Stromal cell of bone marrow (primary cell): Measurements from ENCODE around the gene SRSF8.
"Not testable (repeated sequence)": the region's sequence is repeated elsewhere in the genome, so short reads cannot be mapped to it uniquely, and the experiment has no call there.

Experiments
- DNase-seq: peaks from one replicate; pipeline ENCODE4 v3.0.0-alpha.2; 2012; ENCODE audit warnings: low read depth

Gene SRSF8

GRCh38 chr11:95066716-95067038 lies at the start of gene SRSF8:
Gene SRSF8 (plus strand): TSS chr11:95066919. CDS start chr11:95067227, 308 bp downstream.
- no peak for DNase-seq

- not testable (repeated sequence) for DNase-seq
These were observed 45.3 kb upstream of the SRSF8 start for GRCh38 chr11:95021468-95021867.

GRCh38 chr11:95024958-95025357 lies 41.8 kb upstream of the SRSF8 start, which contains the start of gene KDM4E:
Gene KDM4E (plus strand): TSS chr11:95025258. CDS start chr11:95025558, 300 bp downstream.
- no peak for DNase-seq

GRCh38 chr11:95025594-95025993 lies 41.1 kb upstream of the SRSF8 start:
- not testable (repeated sequence) for DNase-seq

GRCh38 chr11:95028357-95028756 lies 38.4 kb upstream of the SRSF8 start:
- DNase-seq: no peak

GRCh38 chr11:95033051-95033450 lies 33.7 kb upstream of the SRSF8 start:
- DNase-seq: no peak

DNA sequence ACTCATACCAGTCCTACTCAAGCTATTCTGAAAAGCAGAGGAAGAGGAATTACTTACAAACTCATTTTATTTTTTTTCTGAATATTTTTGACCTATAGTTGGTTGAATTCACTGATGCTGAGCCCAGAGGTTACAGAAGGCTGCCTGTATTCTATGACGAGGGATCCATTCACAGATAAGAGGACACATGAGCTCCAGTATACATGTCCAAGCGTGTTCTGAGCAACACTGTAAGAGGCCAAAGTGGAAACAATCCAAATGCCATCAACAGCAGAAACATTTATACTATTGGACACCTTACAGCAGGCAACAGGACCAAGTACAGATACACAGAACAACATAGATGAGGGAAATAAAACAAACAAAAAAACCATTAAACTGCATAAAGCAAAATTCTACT lies 31.4 kb upstream of the SRSF8 start:
- no peak for DNase-seq

DNA sequence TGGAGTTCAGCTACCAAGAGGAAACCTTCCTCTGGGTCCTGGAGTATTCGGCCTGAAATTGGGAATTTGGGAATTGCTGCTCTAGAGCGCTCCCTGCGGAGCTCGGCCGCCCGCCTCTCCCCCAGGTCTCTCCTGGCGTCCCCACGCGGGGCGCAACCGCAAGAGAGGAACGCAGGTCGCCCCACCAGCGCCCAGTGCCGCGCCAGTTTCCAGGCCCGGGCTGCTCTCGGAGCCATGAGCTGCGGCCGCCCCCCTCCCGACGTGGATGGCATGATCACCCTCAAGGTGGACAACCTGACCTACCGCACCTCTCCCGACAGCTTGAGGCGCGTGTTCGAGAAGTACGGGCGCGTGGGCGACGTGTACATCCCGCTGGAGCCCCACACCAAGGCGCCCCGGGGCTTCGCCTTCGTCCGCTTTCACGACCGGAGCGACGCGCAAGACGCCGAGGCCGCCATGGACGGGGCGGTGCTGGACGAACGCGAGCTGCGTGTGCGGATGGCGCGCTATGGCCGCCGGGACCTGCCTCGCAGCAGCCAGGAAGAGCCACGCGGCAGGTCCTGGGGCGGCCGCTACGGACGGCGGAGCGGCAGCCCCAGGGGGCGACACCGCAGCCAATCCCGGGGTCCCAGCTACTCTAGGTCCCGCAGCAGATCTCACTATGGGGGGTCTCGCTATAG lies 29.2 kb upstream of the SRSF8 start:
- not testable (repeated sequence) for DNase-seq

DNA sequence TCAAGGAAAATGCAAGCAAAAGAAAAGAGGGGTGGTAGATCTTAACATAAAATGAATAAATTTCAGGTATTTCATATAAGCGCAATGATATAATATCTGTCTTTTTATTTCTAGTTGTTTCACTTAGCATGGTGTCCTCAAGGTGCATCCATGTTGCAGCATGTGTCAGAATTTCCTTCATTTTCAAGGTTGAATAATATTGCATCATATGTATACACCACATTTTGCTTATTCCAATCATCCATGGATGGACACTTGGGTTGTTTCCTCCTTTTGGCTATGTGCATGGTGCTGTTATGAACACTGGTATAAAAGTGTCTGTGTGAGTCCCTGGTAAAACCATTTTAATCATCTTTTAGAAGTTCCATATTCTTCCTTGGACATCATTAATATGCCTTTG lies 24.5 kb upstream of the SRSF8 start:
- DNase-seq: no peak

DNA sequence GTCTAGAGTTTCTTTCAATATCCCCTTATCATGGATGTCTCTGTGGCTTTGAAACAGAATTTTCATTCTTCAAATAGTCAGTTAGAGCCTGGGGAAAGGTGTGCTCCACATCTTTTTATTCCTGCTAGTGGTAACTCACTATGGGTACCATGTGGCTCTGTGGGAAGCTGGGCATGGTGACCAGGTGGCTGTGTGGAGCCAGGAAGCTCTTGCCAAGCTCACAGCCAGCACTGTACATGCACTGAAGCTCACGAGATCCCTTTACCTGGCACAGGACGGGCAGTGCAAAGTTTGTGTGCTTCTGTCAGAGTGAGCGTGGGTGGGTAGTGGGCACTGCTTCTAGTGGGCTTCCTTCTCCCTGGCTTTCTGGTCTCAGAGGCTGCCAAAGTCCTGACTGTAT lies 23.8 kb upstream of the SRSF8 start:
- no peak for DNase-seq

- no peak for DNase-seq
These were observed 22.7 kb upstream of the SRSF8 start for GRCh38 chr11:95044010-95044409.

DNA sequence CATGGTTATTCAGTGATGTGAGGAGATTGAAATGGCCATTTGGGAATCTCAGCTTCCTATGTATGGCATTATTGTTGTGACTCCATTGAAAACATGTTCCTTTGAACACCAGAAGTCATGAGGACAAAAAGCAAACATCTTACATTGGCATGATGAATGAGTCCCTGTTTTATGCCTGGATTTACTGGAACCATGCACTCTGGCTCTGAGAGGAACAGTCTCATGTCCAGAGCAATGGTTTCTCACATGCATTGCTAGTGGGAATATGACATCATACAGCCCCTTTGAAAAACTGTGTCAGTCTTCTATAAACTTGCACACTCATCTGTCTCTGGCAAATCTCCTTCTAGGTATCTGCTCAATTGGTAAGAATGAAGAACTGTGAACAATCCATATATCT lies 20.9 kb upstream of the SRSF8 start:
- DNase-seq: no peak

DNA sequence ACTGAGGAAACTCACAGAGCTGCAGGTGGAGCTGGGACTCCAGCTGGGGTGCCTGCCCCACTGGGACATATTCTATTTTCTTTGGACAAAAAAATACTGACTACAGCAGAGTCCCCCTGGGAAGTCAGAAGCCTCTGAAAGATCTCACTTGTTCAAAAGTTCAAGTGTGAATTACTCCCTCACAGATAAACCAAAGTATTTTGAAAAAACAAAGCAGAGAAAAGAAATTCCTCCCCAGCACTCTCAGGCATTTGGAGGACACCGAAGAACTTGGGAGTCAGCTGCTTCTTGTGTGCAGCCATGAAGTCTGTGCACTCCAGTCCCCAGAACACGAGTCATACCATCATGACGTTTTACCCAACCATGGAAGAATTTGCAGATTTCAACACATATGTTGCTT lies 17.6 kb upstream of the SRSF8 start, which contains the start of gene KDM4F:
TSS of gene KDM4F (plus strand) at position 301 of the 400 bp plus-strand sequence.
- not testable (repeated sequence) for DNase-seq

DNA sequence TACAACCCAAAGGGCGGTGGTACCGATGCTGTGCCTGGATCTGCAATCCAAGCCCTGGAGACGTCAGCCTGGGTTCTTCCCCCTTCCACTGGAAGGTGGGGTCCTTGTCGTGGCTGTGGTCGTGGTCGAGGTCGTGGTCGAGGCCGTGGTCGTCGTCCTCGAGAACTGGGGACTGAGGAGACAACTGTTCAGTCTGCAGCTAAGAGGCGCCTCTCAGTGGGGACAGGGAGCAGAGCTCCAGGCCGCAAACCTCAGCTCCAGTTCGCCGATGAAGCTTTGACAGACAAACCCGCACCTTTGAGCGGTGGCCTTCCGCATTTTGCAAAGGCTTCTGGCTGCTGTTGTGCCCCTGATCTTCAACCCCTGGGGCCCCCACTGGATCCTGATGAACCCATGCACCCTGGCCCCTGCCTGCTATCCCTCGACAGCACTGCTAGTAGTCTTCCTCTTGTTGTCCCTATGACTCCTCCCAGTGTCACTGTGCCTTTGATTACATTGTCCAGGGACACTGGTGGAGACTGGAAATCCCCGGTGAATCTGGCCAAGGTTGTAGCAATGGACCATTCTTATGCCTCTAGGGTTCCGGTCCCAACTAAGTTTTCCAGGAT lies 16.0 kb upstream of the SRSF8 start:
- DNase-seq: no peak

- DNase-seq: no peak
These were observed 12.4 kb upstream of the SRSF8 start for GRCh38 chr11:95054356-95054755.

DNA sequence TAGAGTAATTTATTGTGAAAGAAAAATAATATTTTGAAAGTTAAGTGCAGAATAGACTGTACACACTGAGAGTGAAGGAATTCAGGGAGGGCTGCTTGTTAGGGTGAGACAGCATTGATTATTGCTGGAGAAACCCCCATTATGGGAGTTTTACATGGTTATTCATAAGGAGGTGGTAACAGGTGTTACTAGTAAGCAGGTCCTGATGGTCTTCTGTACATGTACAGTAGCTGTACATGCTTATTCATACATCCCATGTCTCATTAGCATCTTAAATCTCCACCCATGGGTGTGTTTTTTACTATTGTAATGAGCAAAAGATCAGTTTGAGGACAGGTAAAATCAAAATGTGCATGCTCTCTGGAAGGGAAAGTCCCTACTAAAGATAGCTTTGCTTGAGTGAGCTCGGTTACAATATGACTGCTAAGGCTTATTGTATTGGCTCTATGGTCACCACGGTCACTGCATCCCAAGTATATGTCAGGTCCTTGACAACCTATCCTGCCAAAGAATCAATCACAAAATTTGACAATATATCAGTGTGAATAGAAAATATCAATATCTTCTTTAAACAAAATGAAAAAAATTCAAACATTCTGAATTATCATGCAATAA lies 11.3 kb upstream of the SRSF8 start:
- no peak for DNase-seq

GRCh38 chr11:95057959-95058358 lies 8.8 kb upstream of the SRSF8 start:
- DNase-seq: no peak

GRCh38 chr11:95058621-95059020 lies 8.1 kb upstream of the SRSF8 start:
- DNase-seq: no peak

DNA sequence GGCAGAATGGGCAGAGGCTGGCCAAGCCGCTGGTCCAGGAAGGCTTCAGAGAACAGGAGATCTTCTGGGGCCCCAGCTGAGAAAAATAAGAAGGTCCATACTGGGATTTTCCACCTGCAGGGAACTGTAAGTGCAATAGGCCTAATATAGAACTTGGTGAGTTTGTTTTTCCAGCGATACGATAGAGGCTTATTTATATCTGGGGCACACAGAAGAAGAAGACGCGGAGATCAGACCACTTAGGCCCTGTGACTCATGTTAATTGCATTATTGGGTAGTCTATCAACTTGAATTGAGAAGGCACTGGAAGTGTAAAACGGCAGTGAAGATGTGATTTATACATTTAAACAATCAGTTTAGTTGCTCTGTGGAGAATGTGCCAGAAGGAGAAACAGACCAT lies 7.7 kb upstream of the SRSF8 start:
- DNase-seq: no peak

DNA sequence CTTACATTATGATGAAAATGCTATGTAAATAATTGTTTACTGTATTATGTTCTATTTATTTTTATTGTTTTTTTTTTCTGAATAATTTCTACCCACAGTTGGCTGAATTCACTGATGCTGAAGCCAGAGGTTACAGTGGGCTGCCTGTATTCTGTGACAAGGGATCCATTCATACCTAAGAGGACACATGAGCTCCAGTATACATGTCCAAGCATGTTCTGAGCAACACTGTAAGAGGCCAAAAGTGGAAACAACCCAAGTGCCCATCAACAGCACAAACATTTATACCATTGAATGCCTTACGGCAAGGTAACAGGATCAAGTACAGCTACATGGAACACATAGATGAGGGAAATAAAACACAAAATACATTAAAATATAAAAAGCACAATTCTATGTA lies 1.4 kb upstream of the SRSF8 start:
- no peak for DNase-seq

DNA sequence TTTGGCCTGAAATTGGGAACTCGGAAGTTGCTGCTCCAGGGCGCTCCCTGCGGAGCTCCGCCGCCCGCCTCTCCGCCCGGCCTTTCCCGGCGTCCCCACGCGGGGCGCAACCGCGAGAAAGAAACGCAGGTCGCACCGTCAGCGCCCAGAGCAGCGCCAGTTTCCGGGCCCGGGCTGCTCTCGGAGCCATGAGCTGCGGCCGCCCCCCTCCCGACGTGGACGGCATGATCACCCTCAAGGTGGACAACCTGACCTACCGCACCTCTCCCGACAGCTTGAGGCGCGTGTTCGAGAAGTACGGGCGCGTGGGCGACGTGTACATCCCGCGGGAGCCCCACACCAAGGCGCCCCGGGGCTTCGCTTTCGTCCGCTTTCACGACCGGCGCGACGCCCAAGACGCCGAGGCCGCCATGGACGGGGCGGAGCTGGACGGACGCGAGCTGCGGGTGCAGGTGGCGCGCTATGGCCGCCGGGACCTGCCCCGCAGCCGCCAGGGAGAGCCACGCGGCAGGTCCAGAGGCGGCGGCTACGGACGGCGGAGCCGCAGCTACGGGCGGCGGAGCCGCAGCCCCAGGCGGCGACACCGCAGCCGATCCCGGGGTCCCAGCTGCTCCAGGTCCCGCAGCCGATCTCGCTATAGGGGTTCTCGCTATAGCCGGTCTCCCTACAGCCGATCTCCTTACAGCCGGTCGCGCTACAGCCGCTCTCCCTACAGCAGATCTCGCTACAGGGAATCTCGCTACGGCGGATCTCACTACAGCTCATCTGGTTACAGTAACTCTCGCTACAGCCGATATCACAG lies 521 bp downstream of the SRSF8 start:
- no peak for DNase-seq

DNA sequence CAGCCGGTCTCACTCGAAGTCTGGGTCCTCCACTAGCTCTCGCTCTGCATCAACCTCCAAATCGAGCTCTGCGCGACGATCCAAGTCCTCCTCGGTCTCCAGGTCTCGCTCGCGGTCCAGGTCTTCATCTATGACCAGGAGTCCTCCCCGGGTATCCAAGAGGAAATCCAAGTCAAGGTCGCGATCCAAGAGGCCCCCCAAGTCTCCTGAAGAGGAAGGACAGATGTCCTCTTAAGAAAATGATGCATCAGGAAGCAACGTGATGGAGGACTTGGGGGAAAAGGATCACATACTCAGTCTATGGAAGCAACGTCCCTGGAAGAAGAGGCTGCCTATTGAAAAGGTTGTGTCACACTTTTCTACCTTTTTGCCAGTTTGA lies 1.1 kb downstream of the SRSF8 start:
- no peak for DNase-seq

DNA sequence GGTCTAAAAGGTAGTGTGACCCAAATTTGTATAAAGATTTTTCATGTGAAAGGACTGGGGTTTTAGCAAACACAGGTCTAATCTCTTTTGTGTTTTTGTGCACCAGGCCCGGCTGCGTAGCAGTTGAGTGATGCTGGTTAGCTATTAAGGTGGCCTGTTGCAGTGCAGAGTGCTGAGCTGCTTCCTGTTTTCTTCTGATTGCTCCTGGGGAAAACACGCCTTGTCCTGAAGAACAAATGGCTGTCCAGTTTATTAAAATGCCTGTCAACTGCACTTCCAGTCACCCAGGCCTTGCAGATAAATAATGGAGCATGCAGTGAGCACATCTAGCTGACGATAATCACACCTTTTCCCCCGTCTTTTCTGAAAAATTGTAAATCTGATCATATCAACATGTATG lies 1.8 kb downstream of the SRSF8 start:
- peak; percentile 91 for DNase-seq
